PC-9 (cell line): ENCODE measurements around the gene C11orf86. TPM values are rescaled to one million over a fixed set of nuclear protein-coding genes. Genes with fewer than 3 reads are reported as not detected.
A peak's percentile ranks its signal among the peaks of the same experiment; 100 is the strongest.

Experiments
- BruUV-seq: library from RNA; stranded (reverse); fragments of 400-500 nt; replicated peaks from 2 replicates; lab custom pipeline; 2021; lab: Mats Ljungman, UMichigan
- CTCF ChIA-PET: fragments of 300-600 bp; sonication (Branson Sonifier 250); formaldehyde crosslinking; loops from one replicate; lab custom pipeline; 2022; ENCODE audit warnings: antibody characterized with exemption; lab: Charles Lee
- POLR2A ChIA-PET: fragments of 300-600 bp; sonication (Branson Sonifier 250); formaldehyde crosslinking; loops from one replicate; lab custom pipeline; 2022; ENCODE audit warnings: antibody characterized with exemption; ENCODE audit not compliant: unreplicated experiment; lab: Charles Lee
- DNase-seq, 2 experiments: peaks; one replicate each; pipeline versions ENCODE4 v3.0.0 to v3.0.0-alpha.2; 2015 to 2022; ENCODE audit warnings: mixed read lengths in 1 of 2
- H2AFZ ChIP-seq: fragments of 200-600 bp; sonication (generic); 2 replicates; pipeline ENCODE4 v1.8.1; 2017; ENCODE audit warnings: antibody characterized with exemption
- H3F3A ChIP-seq: fragments of 200-600 bp; sonication (generic); 2 replicates; pipeline ENCODE4 v1.8.1; 2017; ENCODE audit warnings: antibody characterized with exemption, mild to moderate bottlenecking, low read depth; ENCODE audit not compliant: insufficient read depth
- H3K27ac ChIP-seq: fragments of 200-600 bp; sonication (generic); 2 replicates; pipeline ENCODE4 v1.6.1; 2016; ENCODE audit warnings: mixed run types
- H3K27me3 ChIP-seq: fragments of 200-600 bp; sonication (generic); 2 replicates; pipeline ENCODE4 v1.6.1; 2016; ENCODE audit warnings: low read depth, mixed run types; ENCODE audit not compliant: insufficient read depth
- H3K36me3 ChIP-seq: fragments of 200-600 bp; sonication (generic); 2 replicates; pipeline ENCODE4 v1.6.1; 2016; ENCODE audit warnings: low read depth, mixed run types
- H3K4me1 ChIP-seq: fragments of 200-600 bp; sonication (generic); replicated peaks from 2 replicates; pipeline ENCODE4 v1.6.1; 2016; ENCODE audit warnings: mixed run types; ENCODE audit not compliant: insufficient read depth
- H3K4me2 ChIP-seq: fragments of 200-600 bp; sonication (generic); 2 replicates; pipeline ENCODE4 v1.6.1; 2017; ENCODE audit warnings: mixed run types
- H3K4me3 ChIP-seq: fragments of 200-600 bp; sonication (generic); 2 replicates; pipeline ENCODE4 v1.6.1; 2016; ENCODE audit warnings: mixed run types
- H3K79me2 ChIP-seq: fragments of 200-600 bp; sonication (generic); 2 replicates; pipeline ENCODE4 v1.6.1; 2017; ENCODE audit warnings: low read depth, mixed run types
- H3K9me2 ChIP-seq: fragments of 200-600 bp; sonication (generic); 2 replicates; pipeline ENCODE4 v1.8.1; 2017; ENCODE audit warnings: mild to moderate bottlenecking; ENCODE audit not compliant: insufficient read depth
- H3K9me3 ChIP-seq: fragments of 200-600 bp; sonication (generic); 2 replicates; pipeline ENCODE4 v1.8.1; 2016; ENCODE audit warnings: low read depth; ENCODE audit not compliant: insufficient read depth
- H4K20me1 ChIP-seq: fragments of 200-600 bp; sonication (generic); 2 replicates; pipeline ENCODE4 v1.8.1; 2017; ENCODE audit not compliant: insufficient read depth
- EZH2 ChIP-seq: fragments of 200-600 bp; sonication (generic); IDR thresholded peaks from 2 replicates; pipeline ENCODE4 v1.8.0; 2017; ENCODE audit warnings: antibody characterized with exemption, low read depth
- intact Hi-C: fragments of 100-400 bp; cut with micrococcal nuclease; formaldehyde crosslinking; loops from one replicate; pipeline ENCODE4 v1.10.0; 2022; ENCODE audit not compliant: unreplicated experiment
- total RNA-seq: library from RNA; stranded (reverse); gene quantifications from 2 replicates; pipeline ENCODE4 v1.2.3, GENCODE V29; 2021
- TF ChIP-seq, protein P1 (sequence below): fragments of 200-600 bp; sonication (generic); conservative IDR thresholded peaks from 2 replicates; pipeline ENCODE4 v1.6.1; 2017; ENCODE audit warnings: mixed run types, antibody characterized with exemption, mild to moderate bottlenecking, moderate library complexity

Gene C11orf86
- total RNA-seq, 1 experiment from 2014 or later, result not detected

- intact Hi-C loops, result no loop called here
- no peaks in the 10 kb centered on the region for H3K36me3 ChIP-seq
- ChIA-PET POLR2A (interaction anchor here (0.7 kb wide), 1 partner anchor 45 kb away, joined by 4 read pairs; no protein-coding TSS in a partner anchor), CTCF (no interaction called here)
- peaks cover 30% of the 10 kb centered on the region; the same call in 1 of the 2 replicates for H3F3A ChIP-seq
- H3K27me3 ChIP-seq, result no peaks in the 10 kb centered on the region
- TF ChIP-seq, protein P1, sequence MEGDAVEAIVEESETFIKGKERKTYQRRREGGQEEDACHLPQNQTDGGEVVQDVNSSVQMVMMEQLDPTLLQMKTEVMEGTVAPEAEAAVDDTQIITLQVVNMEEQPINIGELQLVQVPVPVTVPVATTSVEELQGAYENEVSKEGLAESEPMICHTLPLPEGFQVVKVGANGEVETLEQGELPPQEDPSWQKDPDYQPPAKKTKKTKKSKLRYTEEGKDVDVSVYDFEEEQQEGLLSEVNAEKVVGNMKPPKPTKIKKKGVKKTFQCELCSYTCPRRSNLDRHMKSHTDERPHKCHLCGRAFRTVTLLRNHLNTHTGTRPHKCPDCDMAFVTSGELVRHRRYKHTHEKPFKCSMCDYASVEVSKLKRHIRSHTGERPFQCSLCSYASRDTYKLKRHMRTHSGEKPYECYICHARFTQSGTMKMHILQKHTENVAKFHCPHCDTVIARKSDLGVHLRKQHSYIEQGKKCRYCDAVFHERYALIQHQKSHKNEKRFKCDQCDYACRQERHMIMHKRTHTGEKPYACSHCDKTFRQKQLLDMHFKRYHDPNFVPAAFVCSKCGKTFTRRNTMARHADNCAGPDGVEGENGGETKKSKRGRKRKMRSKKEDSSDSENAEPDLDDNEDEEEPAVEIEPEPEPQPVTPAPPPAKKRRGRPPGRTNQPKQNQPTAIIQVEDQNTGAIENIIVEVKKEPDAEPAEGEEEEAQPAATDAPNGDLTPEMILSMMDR, result no peak
- no peak for TF ChIP-seq EZH2
- DNase-seq, result no peak
- H2AFZ ChIP-seq, result no peak overlapping the region
- H4K20me1 ChIP-seq, result no peaks in the 10 kb centered on the region
- peaks cover 26% of the 10 kb centered on the region for H3K4me1 ChIP-seq
- no peak overlapping the region for H3K4me2 ChIP-seq
- no TSS peak for BruUV-seq
- no peak overlapping the region for H3K4me3 ChIP-seq
- no peak overlapping the region for H3K27ac ChIP-seq
- H3K79me2 ChIP-seq, result no peaks in the 10 kb centered on the region
- H3K9me2 ChIP-seq, result no peaks in the 10 kb centered on the region
- H3K9me3 ChIP-seq, result 0 out of 2 replicates have a peak, but pooled peaks cover 4% of the 10 kb centered on the region
These were observed 37.8 kb upstream of the C11orf86 start for GRCh38 chr11:66937193-66937733.

- Histone ChIP-seq H3K79me2 (no peaks in the 10 kb centered on the region), H3K9me3 (0 out of 2 replicates have a peak, but pooled peaks cover 4% of the 10 kb centered on the region), H2AFZ (no peak overlapping the region), H3K27me3 (no peaks in the 10 kb centered on the region), H3K4me2 (no peak overlapping the region), H3K36me3 (no peaks in the 10 kb centered on the region), H4K20me1 (no peaks in the 10 kb centered on the region), H3K27ac (no peak overlapping the region), H3F3A (peaks cover 30% of the 10 kb centered on the region; the same call in 1 of the 2 replicates), H3K9me2 (no peaks in the 10 kb centered on the region), H3K4me1 (peaks cover 26% of the 10 kb centered on the region), H3K4me3 (no peak overlapping the region)
- TF ChIP-seq EZH2, result no peak
- TF ChIP-seq, protein P1, result no peak
- POLR2A ChIA-PET, result no interaction called here
- BruUV-seq, result no TSS peak
- CTCF ChIA-PET, result no interaction called here
- intact Hi-C loops, result no loop called here
- no peak for DNase-seq
These were observed 36.4 kb upstream of the C11orf86 start for GRCh38 chr11:66938582-66939135.

- DNase-seq, result peak; percentile 94 to 99
- H3K4me3 ChIP-seq, result no peak overlapping the region
- peaks cover 23% of the 10 kb centered on the region for H3F3A ChIP-seq
- ChIA-PET POLR2A (interaction anchor here (0.5 to 0.7 kb wide), 4 partner anchors 59 to 470 kb away, joined by 3 to 4 read pairs (median 3); no protein-coding TSS in a partner anchor), CTCF (interaction anchor here (0.6 kb wide), 1 partner anchor 67 kb away, joined by 4 read pairs; no protein-coding TSS in a partner anchor)
- H4K20me1 ChIP-seq, result no peaks in the 10 kb centered on the region
- TF ChIP-seq, protein P1, result no peak
- TF ChIP-seq EZH2, result no peak
- intact Hi-C loops, result loop anchor here (1.0 to 10.0 kb wide), 5 partner anchors 8 to 365 kb away; partner anchors contain the start of gene PC
- H2AFZ ChIP-seq, result no peak overlapping the region
- peak overlapping the region; percentile 37 for H3K4me2 ChIP-seq
- H3K79me2 ChIP-seq, result 0 out of 2 replicates have a peak, but pooled peaks cover 4% of the 10 kb centered on the region
- H3K9me3 ChIP-seq, result no peaks in the 10 kb centered on the region
- no TSS peak for BruUV-seq
- H3K9me2 ChIP-seq, result no peaks in the 10 kb centered on the region
- peaks cover 18% of the 10 kb centered on the region for H3K4me1 ChIP-seq
- H3K27me3 ChIP-seq, result no peaks in the 10 kb centered on the region
- no peaks in the 10 kb centered on the region for H3K36me3 ChIP-seq
- peak overlapping the region; percentile 72 for H3K27ac ChIP-seq
These were observed 25.0 kb upstream of the C11orf86 start for GRCh38 chr11:66950112-66950535.
